Ramos (cell line): ENCODE measurements around the gene TAF1A.

Experiments used
- in situ Hi-C: fragments of 300-500 bp; cut with MboI; formaldehyde crosslinking; loops from one replicate; pipeline ENCODE4 v1.14.3; 2022; ENCODE audit warnings: low sequenced_read_pairs; ENCODE audit not compliant: unreplicated experiment

TAF1A gene

GRCh38 chr1:222601257-222601656, 11.5 kb upstream of the TAF1A start:
- in situ Hi-C loops, result no loop called here

- in situ Hi-C loops, result no loop called here
These were observed 10.5 kb upstream of the TAF1A start for GRCh38 chr1:222600281-222600680.

DNA sequence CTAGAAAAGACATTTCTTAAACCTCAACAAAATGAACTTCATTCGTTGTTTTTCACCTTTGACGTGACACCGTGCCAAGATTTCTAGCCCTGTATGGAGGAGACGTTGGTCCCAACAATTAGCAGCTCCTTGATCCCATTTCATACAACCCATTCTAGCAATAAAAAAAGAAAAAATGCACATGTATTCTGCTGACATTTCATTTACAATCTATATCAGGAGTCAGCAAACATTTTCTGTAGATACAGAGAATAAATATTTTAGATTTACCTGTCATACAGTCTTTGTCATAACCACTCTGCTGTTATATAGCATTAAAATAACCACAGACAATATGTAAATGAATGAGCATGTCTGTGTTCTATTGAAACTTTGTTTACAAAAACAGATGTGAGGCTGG, 7.0 kb upstream of the TAF1A start:
- in situ Hi-C loops, result no loop called here

- in situ Hi-C loops, result no loop called here
These were observed 5.1 kb upstream of the TAF1A start for GRCh38 chr1:222594789-222595188.

GRCh38 chr1:222592171-222592570, 2.4 kb upstream of the TAF1A start:
- in situ Hi-C loops, result no loop called here

DNA sequence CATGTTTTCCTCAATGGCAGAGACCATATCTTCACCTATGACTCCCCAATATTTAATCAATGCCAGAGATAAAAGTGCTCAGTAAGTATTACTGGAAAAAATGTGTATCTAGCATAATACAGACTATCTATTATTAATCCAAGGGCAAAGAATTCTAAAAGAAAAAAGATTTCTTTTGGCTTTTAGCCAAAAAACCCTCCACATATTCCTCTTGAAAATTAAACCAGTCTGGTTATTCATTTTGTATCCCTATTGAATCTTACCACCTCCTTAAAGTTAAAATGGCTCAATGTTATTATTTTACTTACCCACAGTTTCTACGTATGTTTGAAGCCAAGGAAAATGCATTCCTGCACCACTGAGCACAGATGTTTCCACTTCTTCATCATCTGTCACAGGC, 1.6 kb downstream of the TAF1A start:
- in situ Hi-C loops, result no loop called here

- in situ Hi-C loops, result no loop called here
These were observed 2.9 kb downstream of the TAF1A start for GRCh38 chr1:222586842-222587241.

GRCh38 chr1:222583079-222583478, 6.7 kb downstream of the TAF1A start:
- in situ Hi-C loops, result no loop called here

GRCh38 chr1:222582099-222582774, 7.5 kb downstream of the TAF1A start:
- in situ Hi-C loops, result no loop called here

- in situ Hi-C loops, result no loop called here
These were observed 10.4 kb downstream of the TAF1A start for GRCh38 chr1:222579316-222579715.

GRCh38 chr1:222570837-222571236, 18.9 kb downstream of the TAF1A start:
- in situ Hi-C loops, result no loop called here

GRCh38 chr1:222561656-222562055, 28.1 kb downstream of the TAF1A start:
- in situ Hi-C loops, result no loop called here

DNA sequence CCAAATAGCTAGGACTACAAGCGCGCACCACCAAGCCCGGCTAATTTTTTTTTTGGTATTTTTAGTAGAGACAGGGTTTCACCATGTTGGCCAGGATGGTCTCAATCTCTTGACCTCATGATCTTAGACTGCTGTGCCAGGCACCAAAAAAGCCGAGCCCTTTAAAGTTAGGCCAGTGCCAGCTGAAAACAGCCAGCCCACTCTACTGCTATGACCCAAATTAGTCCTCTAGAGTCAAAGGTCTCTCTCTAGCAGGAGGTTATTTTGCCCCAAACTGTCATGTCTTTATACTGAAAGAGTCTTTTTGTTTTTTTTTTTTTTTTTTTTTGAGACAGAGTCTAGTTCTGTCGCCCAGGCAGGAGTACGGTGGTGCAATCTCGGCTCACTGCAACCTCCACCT, 32.2 kb downstream of the TAF1A start:
- in situ Hi-C loops, result no loop called here

DNA sequence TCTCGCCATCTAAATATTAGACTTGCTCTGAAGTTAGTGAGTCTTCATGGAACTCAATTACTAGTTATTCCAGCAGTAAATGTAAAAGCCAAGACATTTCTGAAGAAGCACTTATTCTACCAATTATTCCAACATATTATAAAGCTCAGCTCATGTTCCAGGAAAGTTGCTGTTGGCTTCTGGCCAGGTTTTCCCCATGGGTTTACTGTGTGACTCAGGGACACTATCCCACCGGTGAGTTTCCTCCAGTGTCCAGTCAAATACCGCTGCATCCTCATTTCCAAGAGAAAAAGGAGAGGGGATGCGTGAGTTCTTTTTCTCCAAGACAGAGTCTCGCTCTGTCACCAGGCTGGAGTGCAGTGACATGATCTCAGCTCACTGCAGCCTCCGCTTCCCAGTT, 32.6 kb downstream of the TAF1A start:
- in situ Hi-C loops, result no loop called here

DNA sequence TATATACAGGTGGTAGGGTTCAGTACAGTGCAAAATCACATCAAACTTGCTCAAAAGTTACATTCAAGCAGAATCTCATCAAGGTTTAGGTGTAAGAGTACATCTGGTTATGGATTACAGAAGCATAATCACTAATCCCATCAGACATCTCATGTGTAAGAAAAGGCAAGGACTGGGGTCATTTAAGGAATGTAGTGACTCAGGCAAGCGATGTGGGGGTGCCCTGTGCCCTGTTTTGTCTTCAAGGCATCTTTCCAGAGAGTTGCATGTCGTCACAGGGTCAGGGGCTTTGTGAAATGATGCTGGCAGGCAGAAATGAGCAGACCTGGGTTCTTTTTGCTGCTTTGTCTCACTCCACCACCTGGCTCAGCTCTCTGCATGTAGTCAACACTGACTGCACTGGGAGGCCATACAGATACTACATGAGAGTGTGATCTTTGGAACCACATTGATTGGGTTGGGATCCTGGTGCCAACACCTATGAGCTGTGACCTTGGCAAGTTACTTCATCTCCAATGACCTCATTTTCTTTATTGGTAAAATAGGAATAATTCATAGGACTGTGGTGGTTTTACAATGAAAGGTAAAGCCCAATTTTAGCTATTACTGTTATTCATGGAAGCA, 33.6 kb downstream of the TAF1A start:
- in situ Hi-C loops, result no loop called here

DNA sequence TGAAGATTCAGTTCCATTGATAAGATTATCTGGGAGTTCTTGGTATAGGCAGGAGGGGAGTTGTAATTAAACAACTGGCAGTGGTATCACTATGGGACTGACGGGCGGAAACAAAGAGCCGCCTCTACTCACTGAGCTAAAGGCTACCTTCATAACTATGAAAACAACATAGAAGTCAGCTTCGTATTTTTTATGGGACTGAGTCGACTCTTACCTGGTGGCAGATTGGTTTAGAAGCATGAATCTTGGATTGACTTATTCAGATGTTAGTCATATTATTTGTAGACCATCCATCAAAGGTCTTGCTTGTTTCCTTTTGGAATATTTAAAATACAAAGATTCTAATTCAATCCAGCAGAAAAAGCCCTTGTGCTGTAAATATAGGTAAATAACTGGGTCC, 35.6 kb downstream of the TAF1A start:
- in situ Hi-C loops, result no loop called here

GRCh38 chr1:222552882-222553281, 36.9 kb downstream of the TAF1A start:
- in situ Hi-C loops, result no loop called here

- in situ Hi-C loops, result no loop called here
These were observed 41.6 kb downstream of the TAF1A start, which contains the start of gene HHIPL2 for GRCh38 chr1:222547944-222548671. HHIPL2 (minus strand) TSS chr1:222548104; CDS start chr1:222548044, 60 bp downstream.

DNA sequence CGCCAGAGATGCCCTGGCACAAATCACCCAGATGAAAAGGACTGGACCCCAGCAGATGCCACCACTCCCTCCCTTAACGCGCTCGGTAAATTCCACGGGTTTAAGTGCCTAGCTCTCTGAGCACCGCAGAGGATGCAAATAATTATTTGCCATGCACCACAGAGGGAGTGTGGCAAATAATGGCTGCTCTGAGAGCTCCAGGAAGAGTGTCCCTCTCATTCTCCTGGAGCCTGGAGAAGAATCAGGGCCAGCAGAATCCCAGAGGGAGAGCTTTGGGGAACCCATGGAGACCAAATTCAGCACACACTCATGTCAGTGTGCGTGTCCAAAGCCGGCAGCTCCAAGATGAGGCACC, 42.5 kb downstream of the TAF1A start:
- in situ Hi-C loops, result no loop called here

GRCh38 chr1:222546548-222547259, 43.0 kb downstream of the TAF1A start:
- in situ Hi-C loops, result no loop called here

GRCh38 chr1:222546091-222546490, 43.6 kb downstream of the TAF1A start:
- in situ Hi-C loops, result no loop called here
